HPDE6-E6E7 (cell line): ENCODE data around the gene GRIK3.

Experiments
- DNase-seq: peaks from one replicate; pipeline ENCODE4 v3.0.0; 2011; ENCODE audit warnings: missing footprints; ENCODE audit errors: extremely low spot score

GRIK3 gene

GRCh38 chr1:36874271-36875060, 159.8 kb downstream of the GRIK3 start:
- no peak for DNase-seq

GRCh38 chr1:36872858-36873257, 161.5 kb downstream of the GRIK3 start:
- DNase-seq: no peak

- DNase-seq: no peak
Observed at GRCh38 chr1:36872126-36872754, 162.1 kb downstream of the GRIK3 start.

GRCh38 chr1:36871146-36871971, 163.0 kb downstream of the GRIK3 start:
- DNase-seq: no peak

- DNase-seq: no peak
Observed at GRCh38 chr1:36869826-36870225, 164.5 kb downstream of the GRIK3 start.

GRCh38 chr1:36869054-36869453, 165.3 kb downstream of the GRIK3 start:
- DNase-seq: no peak

GRCh38 chr1:36867575-36867974, 166.7 kb downstream of the GRIK3 start:
- no peak for DNase-seq

- no peak for DNase-seq
Observed at GRCh38 chr1:36866169-36866814, 168.0 kb downstream of the GRIK3 start.

- DNase-seq: no peak
Observed at GRCh38 chr1:36865602-36865900, 168.8 kb downstream of the GRIK3 start.

GRCh38 chr1:36864823-36865601, 169.3 kb downstream of the GRIK3 start:
- no peak for DNase-seq

- DNase-seq: no peak
Observed at GRCh38 chr1:36864182-36864822, 170.0 kb downstream of the GRIK3 start.

GRCh38 chr1:36863500-36863899, 170.8 kb downstream of the GRIK3 start:
- no peak for DNase-seq

GRCh38 chr1:36863061-36863460, 171.3 kb downstream of the GRIK3 start:
- no peak for DNase-seq

GRCh38 chr1:36861375-36861774, 172.9 kb downstream of the GRIK3 start:
- no peak for DNase-seq

- DNase-seq: no peak
Observed at GRCh38 chr1:36859926-36860325, 174.4 kb downstream of the GRIK3 start.

GRCh38 chr1:36858981-36859380, 175.3 kb downstream of the GRIK3 start:
- no peak for DNase-seq

- DNase-seq: no peak
Observed at GRCh38 chr1:36858553-36858952, 175.8 kb downstream of the GRIK3 start.

GRCh38 chr1:36857754-36858153, 176.6 kb downstream of the GRIK3 start:
- DNase-seq: no peak

- no peak for DNase-seq
Observed at GRCh38 chr1:36855699-36856494, 178.4 kb downstream of the GRIK3 start.

- no peak for DNase-seq
Observed at GRCh38 chr1:36853638-36854037, 180.7 kb downstream of the GRIK3 start.
